Lung microvascular endothelial cell (primary cell): ENCODE measurements around the gene FBXL13. TPM values are rescaled to one million over a fixed set of nuclear protein-coding genes. Genes with fewer than 3 reads are reported as not detected.
"Not testable (repeated sequence)": the region's sequence is repeated elsewhere in the genome, so short reads cannot be mapped to it uniquely, and the experiment has no call there.

Source experiments
- DNase-seq, 2 donors: peaks; one replicate each; pipeline versions ENCODE4 v3.0.0 to v3.0.0-alpha.2; 2010; ENCODE audit warnings: low read depth in 2 of 2
- total RNA-seq: library from RNA; depleted of rRNA; stranded (reverse); fragments of >200 nt; gene quantifications from 2 replicates; pipeline ENCODE4 v1.2.1, GENCODE V29; 2014

Gene FBXL13
- total RNA-seq, 1 donor from 2014 or later, result 0.20 TPM

DNA sequence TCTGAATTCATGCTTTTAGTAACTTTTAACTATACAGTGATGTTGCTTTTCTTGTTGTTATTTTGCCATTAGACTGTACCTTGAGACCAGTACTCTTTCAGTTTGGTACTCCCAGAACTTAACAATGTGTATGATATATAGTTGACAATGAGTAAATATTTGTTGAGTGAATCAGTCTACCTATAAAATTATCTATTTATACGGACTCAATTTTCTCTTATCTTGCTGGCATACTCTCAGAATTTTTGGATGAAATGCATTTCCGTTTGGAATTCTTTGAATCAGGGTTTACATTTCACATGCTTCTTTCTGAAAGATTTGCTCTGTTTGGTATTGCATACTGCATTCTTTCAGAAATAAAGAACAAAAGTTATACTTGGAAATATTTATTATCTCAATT, 209.6 kb downstream of the FBXL13 start:
- no peak for DNase-seq

DNA sequence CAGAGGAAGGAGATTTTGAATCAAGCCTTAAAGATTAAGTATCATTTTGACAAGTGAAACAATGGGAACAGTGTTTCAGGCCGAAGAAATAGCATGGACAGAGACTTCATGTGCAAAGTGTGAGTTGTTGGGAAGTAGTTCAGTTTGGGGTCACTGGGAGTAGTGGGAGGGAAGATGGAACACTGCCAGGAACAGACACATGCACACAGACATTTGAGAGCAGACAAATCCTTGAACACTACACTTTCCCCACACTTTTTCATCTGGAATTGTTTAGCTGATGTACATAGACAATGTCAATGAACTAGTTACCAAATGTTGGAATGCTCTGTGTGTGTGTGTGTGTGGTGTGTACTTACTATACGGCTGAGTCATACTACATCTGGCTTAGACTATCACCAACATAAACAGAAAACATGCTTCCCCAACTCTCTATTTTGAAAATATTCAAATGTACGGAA, 214.2 kb downstream of the FBXL13 start:
- DNase-seq, result peak in 1 of 2 donors; percentile 86

DNA sequence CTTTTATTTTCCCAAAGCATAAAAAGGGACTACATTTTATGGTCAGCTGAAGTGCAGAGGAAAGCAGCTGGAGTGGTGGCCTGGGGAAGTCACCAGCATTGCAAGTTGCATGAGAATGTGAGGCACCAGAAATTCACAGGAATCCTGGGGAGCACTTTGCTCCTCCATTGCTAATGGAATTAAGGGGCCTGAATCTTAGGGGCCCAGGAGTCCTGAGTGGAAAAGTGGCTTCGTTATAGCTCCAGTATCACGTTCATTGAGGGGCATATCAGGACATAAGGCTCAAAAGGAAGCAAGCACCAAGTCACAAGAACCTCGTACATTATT, 214.8 kb downstream of the FBXL13 start:
- DNase-seq, result no peak

- DNase-seq, result no peak
These were observed 215.4 kb downstream of the FBXL13 start for GRCh38 chr7:102859084-102859798.

- DNase-seq, result no peak
These were observed 218.6 kb downstream of the FBXL13 start for GRCh38 chr7:102856036-102856435.

GRCh38 chr7:102849538-102849937, 225.1 kb downstream of the FBXL13 start:
- DNase-seq, result no peak

- no peak for DNase-seq
These were observed 225.5 kb downstream of the FBXL13 start for GRCh38 chr7:102849079-102849478.

DNA sequence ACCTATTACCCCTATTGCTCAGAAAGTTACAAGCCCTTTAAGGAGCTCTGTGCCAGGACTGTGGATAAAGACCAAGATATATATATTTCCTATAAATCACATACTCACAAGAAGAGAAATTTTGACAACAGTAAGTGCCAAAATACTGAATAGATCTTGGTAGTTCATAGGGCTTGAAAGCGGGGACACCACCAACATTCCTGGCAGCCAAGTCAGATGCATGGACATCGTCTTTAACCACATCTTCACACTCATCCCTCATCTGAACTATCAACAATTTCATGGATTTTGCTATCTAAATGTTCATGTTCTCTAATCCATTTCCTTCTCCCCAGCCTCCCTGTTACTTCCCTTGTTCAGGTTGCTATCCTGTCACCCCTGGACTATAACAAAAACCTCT, 229.2 kb downstream of the FBXL13 start:
- DNase-seq, result no peak

- no peak for DNase-seq
These were observed 230.7 kb downstream of the FBXL13 start for GRCh38 chr7:102843850-102844249.

GRCh38 chr7:102842284-102842683, 232.3 kb downstream of the FBXL13 start:
- DNase-seq, result no peak

DNA sequence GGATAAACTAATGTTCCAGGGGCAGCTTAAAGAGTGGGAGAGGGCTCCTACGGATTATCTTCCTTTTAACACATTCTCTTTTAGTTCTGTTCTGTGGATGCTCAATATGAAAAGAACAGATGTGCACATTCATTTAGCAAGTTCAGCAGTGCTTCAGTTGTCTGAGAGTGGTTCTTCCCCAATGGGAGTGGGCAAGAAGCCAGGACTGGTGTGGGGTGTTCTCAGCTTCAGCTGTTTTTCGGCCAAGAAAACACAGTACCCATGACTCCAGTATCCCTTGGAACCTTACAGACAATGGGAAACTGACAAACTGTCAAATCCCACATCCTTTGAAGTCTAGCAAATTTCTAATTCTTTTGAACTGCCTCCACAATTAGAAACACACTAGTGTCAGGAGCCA, 233.3 kb downstream of the FBXL13 start:
- DNase-seq, result peak in 1 of 2 donors; percentile 85

DNA sequence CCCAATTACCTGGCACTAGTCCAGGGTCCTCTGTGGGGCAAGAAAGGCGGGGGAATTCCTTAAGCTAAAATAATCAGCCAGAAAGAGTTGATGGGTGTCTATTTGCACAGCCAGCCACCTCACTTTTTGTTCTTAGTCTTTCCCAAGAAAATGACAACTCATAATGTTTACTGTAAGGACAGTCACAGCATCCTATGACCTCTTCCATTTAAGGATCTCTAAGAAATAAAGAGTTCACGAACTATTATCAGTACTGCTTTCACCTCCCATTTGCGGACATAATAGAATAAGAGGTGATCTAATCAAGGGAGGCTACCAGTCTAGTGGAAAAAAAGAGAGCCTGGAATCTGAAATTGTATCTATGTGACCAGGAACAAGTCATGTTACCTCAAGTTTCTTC, 234.2 kb downstream of the FBXL13 start:
- DNase-seq, result no peak

DNA sequence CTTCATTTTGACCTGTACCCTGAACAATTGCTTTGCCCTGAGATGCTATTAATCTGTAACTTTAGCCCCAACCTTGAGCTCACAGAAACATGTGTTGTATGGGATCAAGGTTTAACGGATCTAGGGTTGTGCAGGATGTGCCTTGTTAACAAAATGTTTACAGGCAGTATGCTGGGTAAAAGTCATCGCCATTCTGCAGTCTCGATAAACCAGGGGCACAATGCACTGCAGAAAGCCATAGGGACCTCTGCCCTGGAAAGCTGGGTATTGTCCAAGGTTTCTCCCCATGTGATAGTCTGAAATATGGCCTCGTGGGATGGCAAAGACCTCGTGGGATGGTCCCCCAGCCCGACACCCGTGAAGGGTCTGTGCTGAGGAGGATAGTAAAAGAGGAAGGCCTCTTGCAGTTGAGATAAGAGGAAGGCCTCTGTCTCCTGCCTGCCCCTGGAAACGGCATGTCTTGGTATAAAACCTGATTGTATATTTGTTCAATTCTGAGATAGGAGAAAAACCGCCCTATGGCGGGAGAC, 236.0 kb downstream of the FBXL13 start:
- DNase-seq, result not testable (repeated sequence)

- DNase-seq, result no peak
These were observed 236.8 kb downstream of the FBXL13 start for GRCh38 chr7:102837802-102838201.

DNA sequence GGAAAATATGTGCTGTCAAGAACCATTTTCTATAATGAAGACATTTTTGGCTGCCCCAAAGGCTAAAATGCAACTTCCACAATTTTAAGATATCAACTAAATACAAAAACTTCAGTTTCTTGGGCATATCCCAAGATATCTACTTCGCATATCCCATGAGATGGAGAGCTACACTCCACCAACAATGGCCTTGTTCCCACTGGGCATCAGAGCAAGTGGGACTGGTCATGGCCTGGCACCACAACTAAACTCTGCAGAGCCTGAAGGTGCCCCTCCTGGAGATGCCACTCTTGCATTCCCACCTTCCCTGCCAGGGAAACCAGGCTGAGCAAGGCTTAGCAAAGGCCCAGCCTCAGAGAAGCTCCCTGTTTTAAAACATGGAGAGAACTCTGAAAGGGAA, 237.6 kb downstream of the FBXL13 start:
- DNase-seq, result no peak

DNA sequence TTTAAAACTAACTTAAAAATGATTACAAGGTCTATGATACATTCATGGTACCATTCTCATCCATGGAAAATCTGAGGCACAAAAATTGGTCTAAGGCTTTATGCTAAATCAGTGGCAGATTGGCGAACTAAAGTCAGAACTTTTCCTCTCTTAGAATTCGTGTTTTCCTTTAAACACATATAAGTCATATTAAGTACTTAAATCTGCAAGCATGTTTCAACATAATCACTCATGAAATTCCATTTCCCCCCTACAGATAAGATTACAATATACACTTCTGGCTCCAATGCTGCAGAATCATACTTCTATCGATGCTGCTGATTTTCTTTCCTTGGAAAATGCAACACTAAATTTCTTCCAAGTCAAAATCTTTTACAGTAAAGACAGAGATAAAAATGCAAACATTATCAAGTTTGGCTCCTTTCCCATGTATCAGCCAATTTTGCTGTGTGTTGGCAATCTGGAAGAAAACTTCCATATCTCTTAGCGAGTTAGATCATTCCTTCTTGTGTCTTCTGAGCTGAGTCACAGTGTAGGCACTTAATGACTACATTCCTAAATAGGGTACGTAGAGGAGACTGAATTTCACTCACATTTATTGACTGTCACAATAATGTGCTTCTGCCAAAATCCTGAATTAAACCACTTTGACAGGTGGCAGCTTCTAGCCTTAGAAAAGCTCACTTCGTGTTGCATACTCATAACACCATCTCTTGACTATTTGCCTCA, 238.2 kb downstream of the FBXL13 start:
- DNase-seq, result peak in 1 of 2 donors; percentile 88

- DNase-seq, result peak; percentile 27 to 90
These were observed 239.6 kb downstream of the FBXL13 start for GRCh38 chr7:102834999-102835398.

GRCh38 chr7:102834466-102834865, 240.1 kb downstream of the FBXL13 start:
- DNase-seq, result no peak

DNA sequence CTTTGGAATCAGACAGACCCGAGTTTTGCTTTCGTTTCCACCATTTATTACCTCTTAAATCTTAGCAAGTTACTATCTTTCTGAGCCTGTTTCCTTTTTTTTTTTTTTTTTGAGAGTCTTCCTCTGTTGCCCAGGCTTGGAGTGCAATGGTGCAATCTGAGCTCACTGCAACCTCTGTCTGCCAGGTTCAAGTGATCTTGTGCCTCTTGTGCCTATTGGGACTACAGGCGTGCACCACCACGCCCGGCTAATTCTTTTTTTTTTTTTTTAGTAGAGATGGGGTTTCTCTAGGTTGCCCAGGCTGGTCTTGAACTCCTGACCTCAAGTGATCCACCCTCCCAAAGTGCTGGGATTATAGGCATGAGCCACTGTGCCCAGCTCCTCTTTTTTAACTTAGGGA, 241.3 kb downstream of the FBXL13 start:
- no peak for DNase-seq

- DNase-seq, result no peak
These were observed 241.9 kb downstream of the FBXL13 start for GRCh38 chr7:102832674-102833073.

GRCh38 chr7:102830197-102830596, 244.4 kb downstream of the FBXL13 start:
- no peak for DNase-seq

DNA sequence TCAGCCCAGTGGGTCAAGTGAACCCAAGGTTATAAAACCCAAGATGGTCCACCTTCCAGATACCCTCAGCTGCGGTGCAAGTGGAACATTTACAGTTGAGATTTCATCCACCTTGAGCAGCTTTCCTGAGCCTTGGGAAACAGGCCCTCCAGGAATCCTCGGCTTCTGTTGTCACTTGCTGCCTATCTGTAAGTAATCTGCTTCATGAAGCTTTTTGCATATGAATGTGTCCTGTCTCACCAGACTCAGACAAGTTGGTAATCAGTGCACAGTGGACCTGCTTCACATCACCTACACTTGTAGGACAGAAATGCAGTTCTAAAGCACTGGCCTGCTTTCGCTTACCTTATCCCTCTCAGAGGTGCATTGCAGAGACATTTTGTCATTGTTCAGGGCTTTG, 245.5 kb downstream of the FBXL13 start:
- DNase-seq, result no peak

- no peak for DNase-seq
These were observed 246.3 kb downstream of the FBXL13 start for GRCh38 chr7:102828286-102828685.
